ENCODE measurements around the gene ARHGEF19.
"Not testable (repeated sequence)": the region's sequence is repeated elsewhere in the genome, so short reads cannot be mapped to it uniquely, and the experiment has no call there.

Gene ARHGEF19
- 8.7 to 11.3 reads per million in 2 donors for total RNA-seq

- no peak for DNase-seq
Measured at GRCh38 chr1:16212251-16212961, at the start of gene ARHGEF19. Gene ARHGEF19 (minus strand): TSS chr1:16212652. CDS start chr1:16209054, 3,598 bp downstream.

- DNase-seq, result no peak
Measured at GRCh38 chr1:16262067-16262466, 49.6 kb upstream of the ARHGEF19 start.

- DNase-seq, result no peak
Measured at GRCh38 chr1:16260814-16261213, 48.4 kb upstream of the ARHGEF19 start.

- no peak for DNase-seq
Measured at GRCh38 chr1:16258591-16259135, 46.2 kb upstream of the ARHGEF19 start.

GRCh38 chr1:16257968-16258367, 45.5 kb upstream of the ARHGEF19 start:
- DNase-seq, result no peak

DNA sequence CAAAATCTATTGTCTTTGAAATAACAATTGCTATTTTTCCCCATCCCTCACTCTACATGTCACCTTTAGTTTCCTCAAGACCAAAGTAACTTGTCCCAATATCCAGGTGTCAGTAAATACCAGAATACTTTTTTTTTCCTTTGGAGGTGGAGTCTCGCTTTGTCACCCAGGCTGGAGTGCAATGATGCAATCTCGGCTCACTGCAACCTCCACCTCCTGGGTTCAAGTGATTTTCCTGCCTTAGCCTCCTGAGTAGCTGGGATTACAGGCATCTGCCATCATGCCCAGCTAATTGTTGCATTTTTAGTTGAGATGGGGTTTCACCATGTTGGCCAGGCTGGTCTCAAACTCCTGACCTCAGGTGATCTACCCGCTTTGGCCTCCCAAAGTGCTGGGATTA, 45.1 kb upstream of the ARHGEF19 start:
- DNase-seq, result not testable (repeated sequence)

- DNase-seq, result no peak
Measured at GRCh38 chr1:16256478-16256877, 44.0 kb upstream of the ARHGEF19 start.

GRCh38 chr1:16254263-16254928, 41.9 kb upstream of the ARHGEF19 start:
- DNase-seq, result no peak

DNA sequence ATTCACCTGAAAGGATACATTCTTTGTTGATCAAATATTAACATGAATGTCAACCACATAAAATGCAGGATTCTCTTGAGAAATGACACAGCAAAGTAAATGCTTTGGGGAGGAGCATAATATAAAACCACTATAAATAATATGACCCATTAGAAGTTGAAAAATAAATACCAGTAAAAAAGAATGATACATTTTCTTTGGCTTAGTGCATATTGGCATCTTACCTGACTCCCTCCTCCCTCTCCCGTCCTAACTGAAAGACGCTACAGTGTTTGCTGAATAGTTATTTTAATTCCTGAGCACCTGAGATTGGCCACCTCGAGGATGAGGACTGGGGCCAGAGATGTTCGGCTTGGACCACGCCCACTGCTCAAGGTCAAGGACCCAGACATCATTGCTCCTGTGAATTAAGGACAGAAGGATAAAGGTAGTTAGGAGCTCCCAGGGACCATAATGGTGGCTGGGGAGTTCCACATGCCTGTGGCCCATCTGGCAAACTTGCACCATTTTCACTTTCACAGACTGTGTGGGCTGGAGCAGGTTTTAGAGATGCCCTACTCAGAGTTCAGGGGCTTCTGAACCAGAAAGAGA, 41.0 kb upstream of the ARHGEF19 start:
- no peak for DNase-seq

- DNase-seq, result no peak
Measured at GRCh38 chr1:16252912-16253311, 40.5 kb upstream of the ARHGEF19 start.

GRCh38 chr1:16251381-16251780, 38.9 kb upstream of the ARHGEF19 start:
- no peak for DNase-seq

DNA sequence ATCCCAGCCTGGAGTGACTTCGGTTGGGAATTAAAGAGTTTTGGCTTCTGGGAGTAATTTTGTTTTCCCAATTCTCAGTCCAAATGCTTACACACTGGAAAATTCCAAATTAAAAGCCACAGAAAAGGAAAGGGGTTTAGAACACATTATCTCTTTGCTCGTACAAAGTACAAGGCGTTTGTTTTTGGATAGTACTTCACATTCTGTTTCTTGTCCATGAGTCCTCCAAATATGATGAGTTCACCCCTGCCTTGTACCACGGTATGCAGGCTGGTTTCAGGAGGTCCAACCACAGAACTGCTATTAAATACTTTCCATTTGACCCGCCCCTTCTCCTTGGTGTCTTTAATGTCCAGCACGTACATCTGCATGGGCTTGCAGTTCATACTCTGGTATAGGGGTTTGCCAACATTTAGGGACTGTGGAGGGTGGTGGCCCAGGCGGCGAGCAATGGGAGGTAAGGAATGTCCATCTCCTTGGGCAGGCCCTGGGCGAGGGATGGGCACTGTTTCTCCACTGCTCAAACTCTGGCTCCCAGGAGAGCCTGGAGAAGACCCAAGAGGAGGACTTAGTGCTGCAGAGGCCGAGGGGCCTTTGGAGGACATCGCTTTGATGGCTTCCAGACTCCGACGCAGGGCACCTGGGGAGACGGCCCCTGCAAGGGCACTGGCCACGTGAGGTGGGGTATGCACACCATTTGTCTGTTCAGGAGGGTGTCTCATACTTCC, 38.2 kb upstream of the ARHGEF19 start:
- no peak for DNase-seq

DNA sequence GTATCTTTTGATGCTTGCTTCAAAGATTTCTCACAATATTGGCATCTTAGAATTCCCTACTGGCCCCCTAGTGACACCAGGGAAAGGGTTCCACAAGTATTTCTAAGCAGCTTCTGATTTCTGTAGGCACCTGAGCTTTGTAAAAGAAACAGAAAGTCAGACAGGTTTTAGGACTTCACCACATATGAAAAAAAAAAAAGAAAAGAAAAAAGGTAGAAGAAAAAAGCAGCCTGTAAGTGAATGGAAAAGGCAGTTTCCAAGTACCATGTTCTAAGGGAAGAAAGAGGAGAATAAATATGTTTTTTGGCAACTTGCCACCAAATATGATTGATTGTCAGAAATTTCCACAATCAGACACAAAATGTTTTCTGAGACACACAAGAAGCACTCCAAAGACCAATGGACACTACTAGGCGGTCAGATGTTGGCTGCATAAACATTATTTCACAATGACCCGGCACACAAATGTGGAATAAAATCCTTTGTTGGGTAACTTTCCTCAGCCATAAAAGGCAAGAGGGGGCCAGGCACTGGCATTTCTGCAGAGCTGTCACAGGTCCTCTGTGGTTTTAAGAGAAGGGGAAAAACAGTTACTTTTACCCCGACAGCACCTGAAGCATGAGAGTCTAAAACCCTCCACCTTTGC, 37.3 kb upstream of the ARHGEF19 start:
- no peak for DNase-seq

DNA sequence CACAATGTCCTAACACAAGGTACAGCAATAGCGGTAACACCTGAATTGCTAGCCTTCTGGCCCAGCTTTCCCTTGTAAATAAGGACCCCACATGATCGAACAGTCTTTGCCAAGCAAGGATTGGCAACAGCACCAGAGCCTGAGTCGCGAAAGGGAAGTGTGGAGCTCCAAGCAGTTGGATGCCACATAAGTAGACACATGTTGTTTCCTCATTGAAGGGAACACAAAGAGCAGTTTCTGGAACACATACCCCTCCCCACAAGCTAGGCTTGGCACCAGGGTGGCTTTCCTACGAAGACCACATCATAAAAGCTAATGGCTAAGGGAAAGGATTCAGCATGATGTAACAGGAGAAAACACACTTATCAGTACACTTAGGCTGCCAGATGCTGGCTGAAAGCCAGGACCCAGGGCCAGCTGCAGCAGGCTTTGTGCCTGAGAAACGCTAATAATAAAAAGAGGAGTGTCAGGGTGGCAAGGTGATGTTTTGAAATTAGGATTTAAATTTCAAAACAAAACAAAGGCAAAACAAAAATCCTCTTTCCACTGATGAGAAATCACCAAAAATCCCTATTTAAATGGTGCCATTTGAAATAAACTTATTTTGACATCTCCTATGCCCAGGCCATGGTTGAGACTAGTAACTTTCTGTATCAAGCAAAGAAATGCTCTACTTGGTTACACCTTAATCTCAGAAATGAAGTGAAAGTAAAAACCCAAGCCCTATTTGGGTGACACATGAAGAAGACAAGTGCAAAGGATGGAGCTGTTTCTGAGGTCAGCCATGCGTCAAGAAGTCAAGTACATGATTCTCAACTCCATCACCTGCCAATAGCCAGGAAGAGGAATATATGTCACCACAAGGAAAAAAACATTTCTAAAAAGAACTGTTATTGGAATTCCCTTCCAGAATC, 36.4 kb upstream of the ARHGEF19 start:
- no peak for DNase-seq

DNA sequence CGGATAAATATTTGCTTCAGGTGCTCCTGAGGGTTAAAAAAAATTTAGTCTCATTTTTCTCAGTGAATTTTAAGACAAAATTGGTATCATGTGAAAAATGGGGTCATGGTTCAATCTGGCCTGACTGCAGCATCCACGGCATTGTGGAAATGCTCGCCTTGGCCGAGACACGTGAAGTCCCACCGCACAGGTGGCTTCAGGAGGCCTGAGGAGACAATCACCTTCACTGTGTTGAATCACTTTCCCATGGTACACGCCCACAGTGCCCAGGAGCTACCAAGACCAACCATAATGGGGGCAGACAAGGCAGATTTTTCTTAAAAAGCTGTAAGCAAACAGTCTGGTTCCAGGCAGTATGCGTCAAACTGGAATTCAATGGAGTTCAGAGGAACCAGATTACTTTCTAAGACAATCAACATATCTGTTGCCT, 35.6 kb upstream of the ARHGEF19 start:
- DNase-seq, result no peak

DNA sequence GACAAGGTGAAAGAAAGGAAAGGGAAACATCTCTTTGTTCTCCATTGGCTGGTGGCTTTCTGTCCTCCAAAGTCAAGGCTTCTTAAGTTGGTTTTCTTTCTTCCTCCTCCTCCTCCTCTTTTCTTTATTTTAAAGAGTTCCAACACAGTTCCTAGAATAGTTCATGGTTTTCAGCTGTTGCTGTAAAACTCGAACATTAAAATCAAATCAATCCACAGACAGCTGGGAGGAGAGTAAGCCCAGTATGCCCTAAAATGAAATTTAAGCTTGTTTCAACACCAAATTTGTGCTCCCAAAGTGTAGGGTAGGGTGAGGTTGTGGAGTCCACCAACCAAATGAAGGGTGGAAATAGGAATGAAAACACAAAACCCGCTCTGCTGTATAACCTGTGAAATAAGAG, 35.0 kb upstream of the ARHGEF19 start:
- no peak for DNase-seq

DNA sequence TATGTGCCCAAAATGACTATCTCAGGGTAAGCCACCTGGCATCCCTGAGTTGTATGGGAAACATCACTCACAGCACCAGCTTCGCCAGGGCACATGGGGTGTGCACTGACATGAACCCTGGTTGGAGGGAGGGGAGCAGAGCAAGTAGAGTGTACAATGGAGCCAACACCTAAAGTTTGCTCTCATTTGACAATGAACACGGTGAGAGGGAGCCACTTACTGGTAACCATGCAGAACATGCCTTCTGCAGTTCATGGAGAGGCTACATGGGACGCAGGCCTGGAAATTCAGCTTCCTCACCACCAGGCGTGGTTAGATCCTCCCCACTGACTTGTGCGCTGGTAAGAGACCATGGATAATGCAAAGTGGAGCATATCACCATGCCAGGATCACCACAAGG, 34.5 kb upstream of the ARHGEF19 start:
- DNase-seq, result no peak

DNA sequence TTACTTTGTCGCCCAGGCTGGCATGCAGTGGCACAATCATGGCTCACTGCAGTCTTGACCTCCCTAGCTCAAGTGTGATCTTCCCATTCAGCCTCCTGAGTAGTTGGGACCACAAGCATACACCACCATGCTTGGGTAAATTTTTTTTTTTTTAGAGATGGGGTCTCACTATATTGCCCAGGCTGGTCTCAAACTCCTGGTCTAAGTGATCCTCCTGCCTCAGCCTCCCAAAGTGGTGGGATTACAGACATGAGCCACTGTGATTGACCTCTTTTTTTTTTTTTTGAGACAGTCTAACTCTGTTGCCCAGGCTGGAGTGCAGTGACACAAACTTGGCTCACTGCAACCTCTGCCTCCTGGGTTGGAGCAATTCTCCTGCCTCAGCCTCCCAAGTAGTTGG, 33.8 kb upstream of the ARHGEF19 start:
- DNase-seq, result not testable (repeated sequence)

DNA sequence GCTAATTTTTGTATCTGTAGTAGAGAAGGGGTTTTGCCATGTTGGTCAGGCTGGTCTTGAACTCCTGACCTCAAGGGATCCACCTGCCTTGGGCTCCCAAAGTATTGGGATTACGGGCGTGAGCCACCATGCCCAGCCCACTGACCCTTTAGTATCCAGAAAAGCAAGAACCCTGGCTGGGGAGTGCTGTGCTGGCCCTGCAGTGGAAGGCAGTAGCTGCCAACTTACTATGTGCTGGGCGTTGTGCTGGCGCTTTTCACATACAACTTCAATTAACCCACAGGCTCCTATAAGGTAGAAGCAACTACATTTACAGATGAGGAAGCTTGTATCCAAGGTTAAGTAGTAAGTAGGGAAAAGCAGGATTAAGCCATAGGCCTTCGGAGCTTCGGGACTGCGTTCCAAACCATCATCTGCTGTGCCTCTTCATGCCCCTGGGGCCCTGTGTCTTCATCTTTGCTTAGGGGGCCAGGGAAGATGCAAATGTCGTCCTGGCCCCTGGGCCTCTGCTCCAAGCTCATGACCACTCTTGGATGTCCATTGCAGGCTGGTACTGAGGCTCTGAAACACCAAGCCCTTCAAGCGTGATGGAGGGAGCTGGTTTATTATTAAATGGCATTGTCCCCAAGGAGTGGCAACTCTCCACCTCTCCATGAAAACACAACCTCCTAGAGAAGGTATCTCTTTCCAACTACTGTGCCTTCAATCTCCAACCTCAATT, 33.2 kb upstream of the ARHGEF19 start:
- no peak for DNase-seq

- no peak for DNase-seq
Measured at GRCh38 chr1:16244650-16245285, 32.3 kb upstream of the ARHGEF19 start.
